Activated naive CD8-positive, alpha-beta T cell treated with anti-CD3 and anti-CD28 coated beads, Interleukin-2, amount 50 U/mL, for 24 hours (primary cell): ENCODE results near the gene GPRIN2.
A peak's percentile ranks its signal among the peaks of the same experiment; 100 is the strongest.
"Not testable (repeated sequence)": the region's sequence is repeated elsewhere in the genome, so short reads cannot be mapped to it uniquely, and the experiment has no call there.

Experiments used
- ATAC-seq: fragments of 150-1000 bp; cut with Tn5 transposase; one replicate; pipeline ENCODE4 v1.10.0; 2021
- DNase-seq: peaks from one replicate; pipeline ENCODE4 v3.0.0; 2021
- H3K27ac Mint-ChIP-seq: one replicate; pipeline ENCODE4 v1.8.0; 2021; ENCODE audit warnings: mild to moderate bottlenecking, mixed read lengths
- H3K27me3 Mint-ChIP-seq: one replicate; pipeline ENCODE4 v1.8.0; 2021; ENCODE audit warnings: mixed read lengths
- H3K36me3 Mint-ChIP-seq: one replicate; pipeline ENCODE4 v1.8.0; 2021; ENCODE audit warnings: low read depth, mixed read lengths
- H3K4me1 Mint-ChIP-seq: one replicate; pipeline ENCODE4 v1.8.0; 2021; ENCODE audit warnings: mixed read lengths
- H3K4me3 Mint-ChIP-seq: one replicate; pipeline ENCODE4 v1.8.0; 2021; ENCODE audit warnings: mild to moderate bottlenecking, moderate library complexity, mixed read lengths
- H3K9me3 Mint-ChIP-seq: one replicate; pipeline ENCODE4 v1.8.0; 2021; ENCODE audit warnings: mixed read lengths

The GPRIN2 gene

DNA sequence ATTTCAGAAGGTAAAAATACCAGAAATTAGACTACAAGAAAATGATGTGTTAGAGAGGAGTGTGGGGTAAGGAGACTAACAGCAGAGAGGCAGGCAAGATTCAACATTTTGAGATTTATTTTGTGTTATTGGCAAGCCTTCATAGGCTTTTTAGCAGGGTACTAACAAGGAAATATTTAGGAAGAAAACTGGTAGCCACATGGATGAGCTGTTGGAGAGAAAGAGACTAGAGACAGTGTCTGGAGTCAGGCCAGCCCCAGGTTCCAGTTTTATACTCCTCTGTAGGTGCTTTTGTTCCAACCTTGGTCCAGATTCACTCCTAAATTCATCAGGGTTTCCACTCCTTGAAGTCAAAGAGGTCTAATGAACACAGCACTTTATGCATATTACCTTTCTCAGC lies 41.1 kb downstream of the GPRIN2 start:
- no peak for ATAC-seq
- H3K27me3 Mint-ChIP-seq, result no peaks in the 10 kb centered on the region
- H3K9me3 Mint-ChIP-seq, result no peaks in the 10 kb centered on the region
- H3K4me3 Mint-ChIP-seq, result no peak overlapping the region
- no peaks in the 10 kb centered on the region for H3K36me3 Mint-ChIP-seq
- no peak overlapping the region for H3K27ac Mint-ChIP-seq
- H3K4me1 Mint-ChIP-seq, result no peaks in the 10 kb centered on the region
- no peak for DNase-seq

DNA sequence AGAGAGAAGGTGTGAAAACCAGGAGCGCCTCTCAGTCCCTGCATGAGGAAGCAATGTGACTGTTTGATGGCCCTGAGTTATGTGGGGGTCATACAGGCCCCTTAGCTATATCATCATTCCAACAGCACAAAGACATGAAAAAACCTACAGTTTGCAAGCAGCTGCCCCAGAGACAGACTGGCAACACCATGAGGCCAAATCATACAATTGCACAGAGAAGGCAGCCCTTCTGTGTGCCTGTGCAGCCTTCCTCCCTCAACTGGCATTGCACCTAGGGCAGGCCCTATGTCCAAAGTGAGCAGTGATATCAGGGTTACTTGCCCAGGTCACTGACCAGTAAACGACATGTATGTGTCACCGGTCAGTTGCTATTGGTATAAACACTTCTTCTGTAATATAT lies 41.6 kb downstream of the GPRIN2 start:
- ATAC-seq, result no peak
- H3K27me3 Mint-ChIP-seq, result no peaks in the 10 kb centered on the region
- H3K4me3 Mint-ChIP-seq, result no peak overlapping the region
- no peak overlapping the region for H3K27ac Mint-ChIP-seq
- no peak for DNase-seq
- no peaks in the 10 kb centered on the region for H3K4me1 Mint-ChIP-seq
- no peaks in the 10 kb centered on the region for H3K9me3 Mint-ChIP-seq
- no peaks in the 10 kb centered on the region for H3K36me3 Mint-ChIP-seq

DNA sequence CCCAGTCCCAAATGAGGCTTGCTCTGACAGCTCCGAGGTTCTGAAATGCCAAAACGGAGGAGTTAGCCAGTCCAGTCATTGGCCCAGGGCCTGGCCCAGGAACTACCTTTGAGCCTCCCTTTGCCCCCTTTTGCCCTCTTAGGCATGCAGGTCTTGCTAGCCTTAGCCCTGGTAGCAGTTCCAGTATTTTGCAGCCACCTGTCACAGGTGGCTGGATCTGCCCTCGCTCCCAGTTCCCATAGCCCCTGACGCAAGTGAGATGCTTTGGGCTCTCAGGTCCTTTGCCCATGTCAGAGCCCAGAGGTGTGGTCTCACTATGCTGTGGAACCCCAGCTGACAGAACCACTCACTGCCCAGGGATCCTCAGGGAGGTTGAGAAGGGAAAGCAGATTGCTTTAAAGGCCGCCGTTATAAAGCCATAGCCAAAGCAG lies 42.0 kb downstream of the GPRIN2 start:
- Mint-ChIP-seq H3K4me1 (no peaks in the 10 kb centered on the region), H3K4me3 (no peak overlapping the region), H3K27me3 (no peaks in the 10 kb centered on the region), H3K27ac (no peak overlapping the region), H3K36me3 (no peaks in the 10 kb centered on the region), H3K9me3 (no peaks in the 10 kb centered on the region)
- DNase-seq (no peak), ATAC-seq (peak; percentile 17)

DNA sequence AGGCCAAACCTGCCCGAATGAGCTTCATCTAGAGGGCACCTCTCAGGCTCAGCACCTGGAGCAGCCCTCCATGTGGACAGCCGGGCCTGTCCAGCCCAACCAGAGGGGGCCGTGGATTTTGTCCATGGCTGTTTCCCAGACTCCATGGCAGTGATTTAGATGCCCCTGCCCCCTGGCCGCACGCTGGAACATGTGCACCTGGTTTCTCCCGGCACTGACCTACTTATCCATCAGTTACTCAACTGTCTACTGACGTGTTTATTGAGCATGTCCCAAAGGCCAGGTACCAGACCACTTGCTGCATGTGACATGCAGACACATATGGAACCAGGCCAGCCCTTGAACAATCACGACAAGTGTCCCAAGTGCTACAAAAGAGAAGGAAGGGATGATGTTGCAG lies 43.1 kb downstream of the GPRIN2 start:
- H3K36me3 Mint-ChIP-seq, H3K27me3 Mint-ChIP-seq, H3K4me1 Mint-ChIP-seq, DNase-seq, H3K4me3 Mint-ChIP-seq, H3K9me3 Mint-ChIP-seq, H3K27ac Mint-ChIP-seq, ATAC-seq: not testable (repeated sequence)

DNA sequence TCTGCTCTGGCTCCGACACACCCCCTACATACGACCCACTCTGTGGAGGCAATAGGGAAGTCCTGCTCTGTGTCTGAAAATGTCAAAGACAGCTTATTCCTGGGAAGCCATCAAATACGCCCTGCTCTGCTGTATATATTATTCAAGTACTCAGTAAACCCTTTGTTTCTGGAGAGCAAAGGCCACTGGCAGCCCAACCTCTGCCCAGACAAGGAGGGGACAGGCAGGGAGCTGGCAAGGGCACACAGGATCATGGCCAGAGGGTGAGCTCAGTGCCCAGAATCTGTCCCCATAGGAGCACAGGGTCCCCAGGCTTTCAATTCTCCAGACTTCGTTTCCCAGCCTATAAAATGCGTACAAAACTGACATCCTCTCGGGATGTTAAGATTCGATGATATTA lies 43.7 kb downstream of the GPRIN2 start:
- H3K4me3 Mint-ChIP-seq, ATAC-seq, H3K36me3 Mint-ChIP-seq, H3K9me3 Mint-ChIP-seq, H3K4me1 Mint-ChIP-seq, DNase-seq, H3K27ac Mint-ChIP-seq, H3K27me3 Mint-ChIP-seq: not testable (repeated sequence)

DNA sequence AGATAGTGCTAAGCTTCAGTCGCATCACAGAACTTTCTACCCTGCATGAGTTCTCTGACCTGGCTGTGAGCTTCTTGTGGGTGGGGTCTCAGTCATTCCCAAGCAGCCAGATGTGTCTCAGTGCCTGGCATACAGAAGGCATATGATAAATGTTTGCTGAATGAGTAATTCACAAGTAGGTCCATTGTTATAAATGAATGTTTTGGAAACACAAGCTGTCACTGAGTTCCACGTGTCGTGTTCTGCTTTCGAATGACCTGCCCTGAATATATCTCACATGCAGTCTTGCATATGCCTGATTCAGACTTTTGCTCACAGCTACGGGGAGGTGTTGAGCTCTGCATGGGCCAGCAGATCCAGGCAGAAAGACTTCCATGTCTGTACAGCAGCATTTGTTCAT lies 44.5 kb downstream of the GPRIN2 start:
- not testable (repeated sequence) for H3K27me3 Mint-ChIP-seq, H3K4me1 Mint-ChIP-seq, H3K27ac Mint-ChIP-seq, ATAC-seq, H3K4me3 Mint-ChIP-seq, DNase-seq, H3K36me3 Mint-ChIP-seq, H3K9me3 Mint-ChIP-seq
